Keratinocyte (primary cell): ENCODE data around the gene SOCS1. TPM values are rescaled to one million over a fixed set of nuclear protein-coding genes. Genes with fewer than 3 reads are reported as not detected.

Source experiments
- DNase-seq: peaks from one replicate; pipeline ENCODE4 v3.0.0-alpha.2; 2011; ENCODE audit warnings: low read depth, missing footprints, low spot score
- FAIRE-seq: peaks from 2 replicates; lab custom pipeline; 2011; peaks lifted over from hg19 to GRCh38; lab: Jason Lieb, UNC
- H2AFZ ChIP-seq: 2 replicates; pipeline ENCODE4 v1.6.0; 2012; ENCODE audit warnings: low read length, control low read depth, inconsistent platforms; ENCODE audit not compliant: control insufficient read depth
- H3K27ac ChIP-seq: 2 replicates; pipeline ENCODE4 v1.5.1; 2011; ENCODE audit warnings: low read length; ENCODE audit not compliant: control insufficient read depth, insufficient read depth
- H3K27me3 ChIP-seq: 3 replicates; pipeline ENCODE4 v1.6.0; 2011; ENCODE audit warnings: low read length; ENCODE audit not compliant: control insufficient read depth, insufficient read depth; ENCODE audit errors: extremely low read depth
- H3K36me3 ChIP-seq, 2 experiments: 2 replicates in 1 of 2; 3 replicates in 1 of 2; pipeline ENCODE4 v1.5.1; 2011; ENCODE audit warnings: low read length in 2 of 2, mild to moderate bottlenecking in 1 of 2; ENCODE audit not compliant: control insufficient read depth in 2 of 2, insufficient read depth in 2 of 2; ENCODE audit errors: extremely low read depth in 1 of 2
- H3K4me1 ChIP-seq: 3 replicates; pipeline ENCODE4 v1.5.1; 2011; ENCODE audit warnings: low read length; ENCODE audit not compliant: control insufficient read depth, insufficient read depth; ENCODE audit errors: extremely low read depth
- H3K4me2 ChIP-seq: 3 replicates; pipeline ENCODE4 v1.6.0; 2011; ENCODE audit warnings: low read depth, low read length; ENCODE audit not compliant: control insufficient read depth, insufficient read depth; ENCODE audit errors: extremely low read depth
- H3K4me3 ChIP-seq, 3 experiments: fragments of 200-600 bp in 1 of 3; sonication (generic) in 1 of 3; 2 replicates in 2 of 3; 3 replicates in 1 of 3; pipeline ENCODE4 v1.5.1; 2011 to 2016; ENCODE audit warnings: low read length in 3 of 3, mild to moderate bottlenecking in 3 of 3, control low read depth in 2 of 3, inconsistent platforms in 1 of 3, low read depth in 1 of 3, mixed read lengths in 1 of 3, mixed run types in 1 of 3, moderate library complexity in 1 of 3; ENCODE audit not compliant: control insufficient read depth in 2 of 3, insufficient read depth in 2 of 3; ENCODE audit errors: extremely low read depth in 1 of 3
- H3K79me2 ChIP-seq: 2 replicates; pipeline ENCODE4 v1.6.0; 2012; ENCODE audit warnings: low read length; ENCODE audit not compliant: control insufficient read depth, insufficient read depth
- H3K9ac ChIP-seq: 3 replicates; pipeline ENCODE4 v1.6.0; 2011; ENCODE audit warnings: low read length; ENCODE audit not compliant: control insufficient read depth, insufficient read depth; ENCODE audit errors: extremely low read depth
- H3K9me1 ChIP-seq: 3 replicates; pipeline ENCODE4 v1.6.0; 2011; ENCODE audit warnings: low read length; ENCODE audit not compliant: control insufficient read depth, insufficient read depth; ENCODE audit errors: extremely low read depth
- H3K9me3 ChIP-seq: 2 replicates; pipeline ENCODE4 v1.5.1; 2012; ENCODE audit warnings: low read depth, low read length; ENCODE audit not compliant: control insufficient read depth
- H4K20me1 ChIP-seq: 3 replicates; pipeline ENCODE4 v1.6.0; 2011; ENCODE audit warnings: low read length; ENCODE audit not compliant: control insufficient read depth, insufficient read depth; ENCODE audit errors: extremely low read depth
- EZH2 ChIP-seq: IDR thresholded peaks from one replicate; pipeline ENCODE4 v1.6.1; 2012; ENCODE audit warnings: inconsistent platforms, mild to moderate bottlenecking, low read length, moderate library complexity
- dilution Hi-C: fragments of 300-500 bp; cut with MboI; formaldehyde crosslinking; loops from one replicate; pipeline ENCODE4 v1.7.0; 2020; ENCODE audit warnings: low sequenced_read_pairs; ENCODE audit not compliant: extremely low pct_ligation_motif_present
- polyA plus RNA-seq, 5 experiments: library from polyadenylated mRNA; depleted of rRNA in 3 of 5; stranded (reverse) in 3 of 5; stranded (forward) in 1 of 5; unstranded in 1 of 5; fragments of >200 nt; gene quantifications; 1 replicate in 1 of 5; 2 replicates in 3 of 5; 3 replicates in 1 of 5; pipeline versions ENCODE4 v1.2.1 to v1.2.3, GENCODE V29; 2011 to 2012; ENCODE audit warnings: missing spikeins in 2 of 5, low read depth in 1 of 5, low replicate concordance in 1 of 5
- TF ChIP-seq, protein P1 (sequence below), 3 experiments: IDR thresholded peaks in 1 of 3; conservative IDR thresholded peaks in 1 of 3; optimal IDR thresholded peaks in 1 of 3; 2 replicates in 2 of 3; 3 replicates in 1 of 3; pipeline versions ENCODE3 to v1.5.1; 2011; ENCODE audit warnings: low read length in 3 of 3, mild to moderate bottlenecking in 3 of 3, moderate library complexity in 2 of 3, control low read depth in 1 of 3, inconsistent platforms in 1 of 3; ENCODE audit not compliant: insufficient read depth in 2 of 3; ENCODE audit errors: extremely low read depth in 1 of 3

Gene SOCS1
- polyA plus RNA-seq, 1 donor (not counting 4 experiments of a cell fraction or from before 2014, with no cell fraction given) = 0.98 TPM

DNA sequence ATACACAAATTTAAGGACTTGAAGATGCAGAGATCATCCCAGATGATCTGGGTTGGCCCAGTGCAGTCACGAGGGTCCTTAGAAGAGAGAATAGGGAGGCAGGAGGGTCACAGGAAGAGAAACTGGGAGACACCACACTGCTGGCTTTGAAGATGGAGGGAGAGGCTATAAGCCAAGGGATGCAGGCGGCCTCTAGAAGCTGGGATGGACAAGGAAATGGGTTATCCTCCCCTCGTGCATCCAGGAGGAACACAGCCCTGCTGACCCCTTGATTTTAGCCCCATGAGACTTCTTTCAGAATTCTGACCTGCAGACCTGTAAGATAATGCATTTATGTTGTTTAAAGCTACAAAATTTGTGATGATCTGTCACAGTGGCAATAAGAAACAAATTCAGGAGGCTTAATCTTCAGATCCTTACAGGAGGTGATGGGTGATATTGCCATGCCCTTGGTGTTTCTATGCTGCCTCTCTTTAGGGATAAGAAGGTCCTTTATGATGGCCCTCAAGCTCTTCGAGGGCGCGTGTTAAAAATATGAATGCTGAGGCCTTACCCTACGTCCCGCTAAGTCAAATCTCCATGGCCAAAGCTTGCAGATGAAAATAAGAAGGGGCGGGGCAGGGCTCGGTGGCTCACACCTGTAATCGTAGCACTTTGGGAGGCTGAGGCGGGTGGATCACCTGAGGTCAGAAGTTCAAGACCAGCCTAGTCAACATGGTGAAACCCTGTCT lies 21.8 kb upstream of the SOCS1 start:
- Histone ChIP-seq H3K4me3 (no peak overlapping the region), H3K27ac (no peak overlapping the region), H3K27me3 (peaks cover 3% of the 10 kb centered on the region), H3K9ac (no peak overlapping the region), H3K4me1 (peaks cover 2% of the 10 kb centered on the region), H3K4me2 (no peak overlapping the region), H3K9me1 (no peaks in the 10 kb centered on the region), H3K79me2 (no peaks in the 10 kb centered on the region), H3K9me3 (no peaks in the 10 kb centered on the region), H3K36me3 (no peaks in the 10 kb centered on the region), H4K20me1 (no peaks in the 10 kb centered on the region), H2AFZ (no peak overlapping the region)
- FAIRE-seq (no peak), DNase-seq (no peak)
- dilution Hi-C loops = no loop called here
- no peak for TF ChIP-seq EZH2
- TF ChIP-seq, protein P1, sequence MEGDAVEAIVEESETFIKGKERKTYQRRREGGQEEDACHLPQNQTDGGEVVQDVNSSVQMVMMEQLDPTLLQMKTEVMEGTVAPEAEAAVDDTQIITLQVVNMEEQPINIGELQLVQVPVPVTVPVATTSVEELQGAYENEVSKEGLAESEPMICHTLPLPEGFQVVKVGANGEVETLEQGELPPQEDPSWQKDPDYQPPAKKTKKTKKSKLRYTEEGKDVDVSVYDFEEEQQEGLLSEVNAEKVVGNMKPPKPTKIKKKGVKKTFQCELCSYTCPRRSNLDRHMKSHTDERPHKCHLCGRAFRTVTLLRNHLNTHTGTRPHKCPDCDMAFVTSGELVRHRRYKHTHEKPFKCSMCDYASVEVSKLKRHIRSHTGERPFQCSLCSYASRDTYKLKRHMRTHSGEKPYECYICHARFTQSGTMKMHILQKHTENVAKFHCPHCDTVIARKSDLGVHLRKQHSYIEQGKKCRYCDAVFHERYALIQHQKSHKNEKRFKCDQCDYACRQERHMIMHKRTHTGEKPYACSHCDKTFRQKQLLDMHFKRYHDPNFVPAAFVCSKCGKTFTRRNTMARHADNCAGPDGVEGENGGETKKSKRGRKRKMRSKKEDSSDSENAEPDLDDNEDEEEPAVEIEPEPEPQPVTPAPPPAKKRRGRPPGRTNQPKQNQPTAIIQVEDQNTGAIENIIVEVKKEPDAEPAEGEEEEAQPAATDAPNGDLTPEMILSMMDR (optimal IDR thresholded peaks at IDR 0.05 in 1 of 3, IDR thresholded peaks at IDR 0.05 in 1 of 3, conservative IDR thresholded peaks at IDR 0.05 in 1 of 3; ENCODE audit: extremely low read depth in 1 of 3, insufficient read depth in 2 of 3, low read length in 3 of 3) = no peak

DNA sequence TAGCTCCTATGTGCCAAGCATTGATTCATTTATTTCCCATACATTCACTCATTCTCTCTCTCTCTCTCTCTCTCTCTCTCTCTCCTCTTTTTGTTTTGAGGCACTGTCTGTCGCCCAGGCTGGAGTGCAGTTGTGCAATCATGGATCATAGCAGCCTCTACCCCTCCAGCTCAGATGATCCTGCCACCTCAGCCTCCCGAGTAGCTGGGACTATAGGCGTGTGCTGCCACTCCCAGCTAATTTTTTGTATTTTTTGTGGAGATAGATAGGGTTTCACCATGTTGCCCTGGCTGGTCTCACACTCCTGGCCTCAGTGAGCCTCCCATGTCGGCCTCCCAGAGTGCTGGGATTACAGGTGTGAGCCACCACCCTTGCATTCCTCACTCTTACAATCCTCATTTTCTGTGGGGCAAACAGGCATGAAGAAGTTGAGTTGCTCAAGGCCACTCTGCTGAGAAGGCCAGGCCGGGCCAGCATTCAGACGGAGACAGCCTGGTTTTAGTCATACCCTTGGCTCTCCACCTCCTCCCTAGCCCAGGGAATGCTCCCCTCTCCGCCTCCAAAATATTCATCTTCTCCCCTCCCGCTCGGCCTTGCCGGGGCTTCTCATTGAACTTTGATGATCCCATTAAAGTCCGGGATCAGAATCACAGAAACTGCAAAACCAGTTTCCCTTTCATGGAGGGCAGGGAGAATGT lies 21.0 kb upstream of the SOCS1 start:
- FAIRE-seq = no peak
- H3K9me3 ChIP-seq = no peaks in the 10 kb centered on the region
- H3K36me3 ChIP-seq = no peaks in the 10 kb centered on the region
- no peaks in the 10 kb centered on the region for H3K79me2 ChIP-seq
- H2AFZ ChIP-seq = no peak overlapping the region
- dilution Hi-C loops = no loop called here
- H4K20me1 ChIP-seq = no peaks in the 10 kb centered on the region
- TF ChIP-seq, protein P1 (optimal IDR thresholded peaks at IDR 0.05 in 1 of 3, IDR thresholded peaks at IDR 0.05 in 1 of 3, conservative IDR thresholded peaks at IDR 0.05 in 1 of 3; ENCODE audit: extremely low read depth in 1 of 3, insufficient read depth in 2 of 3, low read length in 3 of 3) = no peak
- TF ChIP-seq EZH2 = no peak
- H3K4me1 ChIP-seq = peaks cover 5% of the 10 kb centered on the region
- DNase-seq = no peak
- H3K27me3 ChIP-seq = peaks cover 3% of the 10 kb centered on the region
- no peaks in the 10 kb centered on the region for H3K9me1 ChIP-seq
- H3K27ac ChIP-seq = no peak overlapping the region
- no peak overlapping the region for H3K9ac ChIP-seq
- H3K4me2 ChIP-seq = no peak overlapping the region
- H3K4me3 ChIP-seq = no peak overlapping the region
